ENCODE data around the gene TEPSIN. TPM values are rescaled to one million over a fixed set of nuclear protein-coding genes. Genes with fewer than 3 reads are reported as not detected.

TEPSIN gene
- total RNA-seq, 1 donor from 2014 or later, result 117 TPM

GRCh38 chr17:81260641-81261040 lies 21.8 kb upstream of the TEPSIN start:
- Histone ChIP-seq H3K4me3 (no peak overlapping the region), H3K9me3 (no peaks in the 10 kb centered on the region), H3K27me3 (no peaks in the 10 kb centered on the region), H3K36me3 (peaks cover 38 to 71% of the 10 kb centered on the region in 2 donors), H3K27ac (no peak overlapping the region), H3K4me1 (peaks cover 0 to 5% of the 10 kb centered on the region in 2 donors)
- TF ChIP-seq, protein P1, sequence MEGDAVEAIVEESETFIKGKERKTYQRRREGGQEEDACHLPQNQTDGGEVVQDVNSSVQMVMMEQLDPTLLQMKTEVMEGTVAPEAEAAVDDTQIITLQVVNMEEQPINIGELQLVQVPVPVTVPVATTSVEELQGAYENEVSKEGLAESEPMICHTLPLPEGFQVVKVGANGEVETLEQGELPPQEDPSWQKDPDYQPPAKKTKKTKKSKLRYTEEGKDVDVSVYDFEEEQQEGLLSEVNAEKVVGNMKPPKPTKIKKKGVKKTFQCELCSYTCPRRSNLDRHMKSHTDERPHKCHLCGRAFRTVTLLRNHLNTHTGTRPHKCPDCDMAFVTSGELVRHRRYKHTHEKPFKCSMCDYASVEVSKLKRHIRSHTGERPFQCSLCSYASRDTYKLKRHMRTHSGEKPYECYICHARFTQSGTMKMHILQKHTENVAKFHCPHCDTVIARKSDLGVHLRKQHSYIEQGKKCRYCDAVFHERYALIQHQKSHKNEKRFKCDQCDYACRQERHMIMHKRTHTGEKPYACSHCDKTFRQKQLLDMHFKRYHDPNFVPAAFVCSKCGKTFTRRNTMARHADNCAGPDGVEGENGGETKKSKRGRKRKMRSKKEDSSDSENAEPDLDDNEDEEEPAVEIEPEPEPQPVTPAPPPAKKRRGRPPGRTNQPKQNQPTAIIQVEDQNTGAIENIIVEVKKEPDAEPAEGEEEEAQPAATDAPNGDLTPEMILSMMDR (IDR thresholded peaks at IDR 0.05), result no peak
- intact Hi-C loops (cut with DNase I), result no loop called here
- no peak for DNase-seq (ENCODE audit: low spot score in 2 of 2)

GRCh38 chr17:81260171-81260570 lies 21.3 kb upstream of the TEPSIN start:
- Histone ChIP-seq H3K4me3 (no peak overlapping the region), H3K27me3 (no peaks in the 10 kb centered on the region), H3K36me3 (peaks cover 38 to 66% of the 10 kb centered on the region in 2 donors), H3K9me3 (no peaks in the 10 kb centered on the region), H3K27ac (no peak overlapping the region), H3K4me1 (peaks cover 0 to 10% of the 10 kb centered on the region in 2 donors)
- TF ChIP-seq, protein P1 (IDR thresholded peaks at IDR 0.05), result no peak
- intact Hi-C loops (cut with DNase I), result no loop called here
- DNase-seq (ENCODE audit: low spot score in 2 of 2), result no peak

- intact Hi-C loops (cut with DNase I), result no loop called here
- TF ChIP-seq, protein P1 (IDR thresholded peaks at IDR 0.05), result no peak
- Histone ChIP-seq H3K27me3 (no peaks in the 10 kb centered on the region), H3K4me1 (peaks cover 0 to 13% of the 10 kb centered on the region in 2 donors), H3K27ac (no peak overlapping the region), H3K36me3 (peaks cover 33 to 56% of the 10 kb centered on the region in 2 donors), H3K4me3 (no peak overlapping the region), H3K9me3 (no peaks in the 10 kb centered on the region)
- DNase-seq (ENCODE audit: low spot score in 2 of 2), result no peak
Observed at GRCh38 chr17:81259058-81259605, 20.3 kb upstream of the TEPSIN start.

DNA sequence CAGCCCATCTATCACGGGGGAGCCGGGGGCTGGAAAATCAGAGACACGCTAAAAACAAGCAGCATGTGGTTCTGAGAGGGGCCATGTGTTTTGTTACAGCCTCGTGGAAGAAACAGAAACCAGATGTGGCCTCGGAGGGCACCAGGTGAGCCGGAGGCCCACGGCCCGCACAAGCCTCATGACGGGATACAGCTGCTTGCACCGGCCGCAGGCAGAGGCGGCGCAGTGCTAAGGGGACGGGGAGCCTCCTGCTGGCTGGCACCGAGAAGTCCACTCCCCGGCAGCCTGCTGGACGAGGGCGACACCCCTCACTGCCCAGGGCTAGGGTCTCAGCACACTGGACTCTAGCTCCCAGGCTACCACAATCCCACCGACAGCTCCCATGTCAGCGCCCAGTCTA lies 19.4 kb upstream of the TEPSIN start:
- TF ChIP-seq, protein P1 (IDR thresholded peaks at IDR 0.05), result no peak
- H3K27ac ChIP-seq, result no peak overlapping the region
- H3K4me3 ChIP-seq, result no peak overlapping the region
- H3K4me1 ChIP-seq, result peaks cover 0 to 13% of the 10 kb centered on the region in 2 donors
- H3K9me3 ChIP-seq, result no peaks in the 10 kb centered on the region
- H3K36me3 ChIP-seq, result peaks cover 30 to 48% of the 10 kb centered on the region in 2 donors
- no peak for DNase-seq (ENCODE audit: low spot score in 2 of 2)
- intact Hi-C loops (cut with DNase I), result no loop called here
- no peaks in the 10 kb centered on the region for H3K27me3 ChIP-seq

DNA sequence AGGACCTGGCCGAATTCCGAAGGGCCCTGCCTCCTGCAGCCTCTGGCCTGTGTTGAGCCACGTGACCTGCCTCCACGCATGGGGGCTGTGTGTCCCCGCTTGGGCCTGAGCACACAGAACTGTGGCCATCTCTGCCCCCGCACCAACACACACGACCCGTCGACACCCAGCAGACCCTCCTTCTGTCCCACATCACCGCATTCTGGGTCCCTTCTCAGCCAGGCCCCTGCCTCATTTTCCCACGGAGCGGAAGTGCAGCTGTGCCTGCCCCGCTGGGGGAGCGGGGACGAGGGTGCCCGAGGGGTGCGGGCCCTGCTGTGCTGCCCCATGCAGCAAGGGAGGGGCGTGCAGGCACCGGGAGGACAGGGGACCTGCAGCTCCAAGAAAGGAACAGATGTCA lies 18.7 kb upstream of the TEPSIN start:
- H3K27me3 ChIP-seq, result no peaks in the 10 kb centered on the region
- DNase-seq (ENCODE audit: low spot score in 2 of 2), result no peak
- H3K27ac ChIP-seq, result no peak overlapping the region
- H3K4me1 ChIP-seq, result peaks cover 0 to 13% of the 10 kb centered on the region in 2 donors
- no peak overlapping the region for H3K4me3 ChIP-seq
- peaks cover 28 to 48% of the 10 kb centered on the region in 2 donors for H3K36me3 ChIP-seq
- TF ChIP-seq, protein P1 (IDR thresholded peaks at IDR 0.05), result no peak
- intact Hi-C loops (cut with DNase I), result no loop called here
- H3K9me3 ChIP-seq, result no peaks in the 10 kb centered on the region

- TF ChIP-seq, protein P1 (IDR thresholded peaks at IDR 0.05), result no peak
- Histone ChIP-seq H3K36me3 (peaks cover 27 to 48% of the 10 kb centered on the region in 2 donors), H3K4me1 (peaks cover 0 to 13% of the 10 kb centered on the region in 2 donors), H3K27ac (no peak overlapping the region), H3K4me3 (no peak overlapping the region), H3K27me3 (no peaks in the 10 kb centered on the region), H3K9me3 (no peaks in the 10 kb centered on the region)
- no peak for DNase-seq (ENCODE audit: low spot score in 2 of 2)
- intact Hi-C loops (cut with DNase I), result no loop called here
Observed at GRCh38 chr17:81256616-81257015, 17.8 kb upstream of the TEPSIN start.
